ENCODE data around the gene PILRA.
"Not testable (repeated sequence)": the region's sequence is repeated elsewhere in the genome, so short reads cannot be mapped to it uniquely, and the experiment has no call there.

PILRA gene

GRCh38 chr7:100364480-100364879, 8.8 kb upstream of the PILRA start:
- no peak for DNase-seq (ENCODE audit: extremely low read depth, low read depth)
- TF ChIP-seq CTCF (IDR thresholded peaks at IDR 0.05; ENCODE audit: low read depth, low read length): no peak

- not testable (repeated sequence) for DNase-seq (ENCODE audit: extremely low read depth, low read depth)
These were observed 7.3 kb upstream of the PILRA start for GRCh38 chr7:100365998-100366367.

GRCh38 chr7:100366411-100367250, 6.7 kb upstream of the PILRA start:
- DNase-seq (ENCODE audit: extremely low read depth, low read depth): no peak

GRCh38 chr7:100367251-100367620, 6.1 kb upstream of the PILRA start:
- no peak for DNase-seq (ENCODE audit: extremely low read depth, low read depth)

More at GRCh38 chr7:100366411-100367250, 6.7 kb upstream of the PILRA start:
- TF ChIP-seq CTCF (IDR thresholded peaks at IDR 0.05; ENCODE audit: low read depth, low read length): no peak

GRCh38 chr7:100367676-100368613, 5.3 kb upstream of the PILRA start:
- DNase-seq (ENCODE audit: extremely low read depth, low read depth): no peak
- no peak for TF ChIP-seq CTCF (IDR thresholded peaks at IDR 0.05; ENCODE audit: low read depth, low read length)

More at GRCh38 chr7:100367251-100367620, 6.1 kb upstream of the PILRA start:
- TF ChIP-seq CTCF (IDR thresholded peaks at IDR 0.05; ENCODE audit: low read depth, low read length): no peak

GRCh38 chr7:100369105-100369504, 4.2 kb upstream of the PILRA start:
- no peak for TF ChIP-seq CTCF (IDR thresholded peaks at IDR 0.05; ENCODE audit: low read depth, low read length)
- no peak for DNase-seq (ENCODE audit: extremely low read depth, low read depth)

- no peak for TF ChIP-seq CTCF (IDR thresholded peaks at IDR 0.05; ENCODE audit: low read depth, low read length)
- no peak for DNase-seq (ENCODE audit: extremely low read depth, low read depth)
These were observed 3.0 kb upstream of the PILRA start for GRCh38 chr7:100370303-100370702.
